Kasumi-1 (cell line): ENCODE results near the gene TBCD.
A peak's percentile ranks its signal among the peaks of the same experiment; 100 is the strongest.

ENCODE experiments used
- DNase-seq, 2 experiments: peaks; one replicate each; lab custom pipeline; 2025; lab: John Stamatoyannopoulos, UW

Gene TBCD

DNA sequence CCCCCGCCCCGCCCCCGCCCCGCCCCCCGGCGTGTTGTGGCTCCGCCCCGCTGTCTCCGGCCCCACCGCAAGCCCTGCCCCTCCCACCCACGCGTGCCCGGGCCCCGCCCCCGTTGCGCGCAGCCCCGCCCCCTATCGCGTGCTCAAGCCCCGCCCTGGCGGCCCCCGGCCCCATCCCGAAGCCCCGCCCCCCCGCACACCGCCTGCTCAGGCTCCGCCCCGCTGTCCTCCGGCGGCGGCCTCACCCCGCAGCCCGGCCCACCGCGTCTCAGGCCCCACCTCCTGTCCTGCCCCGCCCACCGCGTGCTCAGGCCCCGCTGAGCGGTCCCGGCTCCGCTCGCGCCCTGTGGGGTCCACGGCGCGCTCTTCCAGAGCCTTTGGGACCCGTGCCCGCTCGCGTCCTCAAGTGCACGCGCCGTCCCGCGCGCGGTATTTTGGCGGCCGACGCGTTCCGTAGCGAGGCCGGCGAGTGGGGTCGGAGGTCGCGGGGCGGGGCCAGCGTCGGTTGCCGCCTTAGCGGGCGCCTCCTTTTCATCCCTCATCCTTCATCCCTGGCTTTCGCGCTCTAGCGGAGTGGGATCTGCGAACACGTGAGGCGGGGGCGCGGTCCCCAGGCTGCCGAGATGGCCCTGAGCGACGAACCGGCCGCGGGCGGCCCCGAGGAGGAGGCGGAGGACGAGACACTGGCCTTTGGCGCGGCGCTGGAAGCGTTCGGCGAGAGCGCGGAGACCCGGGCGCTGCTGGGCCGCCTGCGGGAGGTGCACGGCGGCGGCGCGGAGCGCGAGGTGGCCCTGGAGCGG is at the start of gene TBCD:
TSS of gene TBCD (plus strand) at position 495 of the 800 bp plus-strand sequence. CDS start at position 624, 129 bp downstream.
- peak; percentile 93 to 96 for DNase-seq

DNA sequence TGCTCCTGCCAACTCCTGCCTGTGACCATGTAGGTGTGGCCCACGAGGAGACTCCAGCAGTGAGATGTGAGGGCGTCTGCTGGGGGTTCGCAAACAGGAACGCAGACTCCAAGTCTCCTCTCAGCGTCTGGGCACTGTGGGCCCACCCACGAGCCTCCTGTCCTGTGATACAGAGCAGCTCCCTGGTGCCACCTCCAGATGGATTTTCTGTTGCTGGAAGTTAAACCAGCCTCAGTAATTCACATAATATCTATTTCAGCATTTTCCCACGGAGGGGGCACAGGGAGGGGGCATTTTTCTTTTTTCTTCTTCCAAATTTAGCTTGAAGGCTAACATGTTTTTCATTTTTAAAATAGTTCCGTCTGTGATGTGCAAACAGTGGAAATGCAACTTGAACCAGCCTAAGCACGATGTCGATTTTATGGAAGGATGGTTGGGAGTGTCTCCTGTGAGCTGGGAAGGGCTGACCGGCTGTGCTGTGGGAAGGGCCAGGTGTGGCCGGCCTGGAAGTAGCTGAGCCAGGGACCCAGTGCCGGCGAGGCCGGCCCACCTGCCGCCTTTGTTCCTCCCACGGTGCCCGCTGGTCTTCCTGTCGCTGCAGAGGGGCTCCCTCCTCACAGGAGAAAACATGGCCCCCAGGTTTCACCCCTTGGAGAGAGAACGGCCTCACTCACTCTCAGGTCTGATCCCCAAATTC is 49.5 kb upstream of the TBCD start:
- DNase-seq: no peak

DNA sequence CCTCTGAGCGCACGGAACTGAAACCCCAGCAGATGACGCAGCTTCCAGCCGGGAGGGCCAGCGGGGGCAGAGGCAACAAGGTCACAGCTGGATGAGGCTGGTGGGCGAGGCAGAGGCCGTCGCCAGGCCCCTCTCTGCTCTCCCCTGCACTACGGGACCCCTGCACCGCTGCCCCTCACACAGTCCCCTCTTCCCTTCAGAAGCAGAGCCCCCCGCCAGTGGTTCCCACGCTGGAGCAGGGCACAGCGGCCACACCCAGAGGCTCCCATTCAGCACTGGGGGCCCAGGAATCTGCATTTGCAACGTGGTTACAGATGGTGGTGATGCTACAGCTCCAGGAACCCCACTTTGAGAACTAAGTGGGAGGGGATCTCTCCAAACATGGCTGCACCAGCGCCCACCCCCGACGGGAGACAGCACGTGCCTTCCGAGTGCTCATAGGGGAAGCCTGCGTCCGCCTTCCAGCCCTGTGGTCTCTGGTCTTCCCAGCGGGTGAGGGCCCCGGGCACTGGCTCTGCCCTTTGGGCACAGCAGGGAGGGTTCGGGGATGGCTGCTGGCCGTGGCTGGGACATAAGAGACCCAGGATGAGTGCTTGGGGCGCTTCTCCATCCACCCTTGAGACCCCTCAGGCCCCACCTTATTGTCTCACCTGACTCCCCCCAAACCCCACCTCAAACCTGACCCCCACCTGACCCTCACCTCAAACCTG is 48.7 kb upstream of the TBCD start:
- DNase-seq: no peak

DNA sequence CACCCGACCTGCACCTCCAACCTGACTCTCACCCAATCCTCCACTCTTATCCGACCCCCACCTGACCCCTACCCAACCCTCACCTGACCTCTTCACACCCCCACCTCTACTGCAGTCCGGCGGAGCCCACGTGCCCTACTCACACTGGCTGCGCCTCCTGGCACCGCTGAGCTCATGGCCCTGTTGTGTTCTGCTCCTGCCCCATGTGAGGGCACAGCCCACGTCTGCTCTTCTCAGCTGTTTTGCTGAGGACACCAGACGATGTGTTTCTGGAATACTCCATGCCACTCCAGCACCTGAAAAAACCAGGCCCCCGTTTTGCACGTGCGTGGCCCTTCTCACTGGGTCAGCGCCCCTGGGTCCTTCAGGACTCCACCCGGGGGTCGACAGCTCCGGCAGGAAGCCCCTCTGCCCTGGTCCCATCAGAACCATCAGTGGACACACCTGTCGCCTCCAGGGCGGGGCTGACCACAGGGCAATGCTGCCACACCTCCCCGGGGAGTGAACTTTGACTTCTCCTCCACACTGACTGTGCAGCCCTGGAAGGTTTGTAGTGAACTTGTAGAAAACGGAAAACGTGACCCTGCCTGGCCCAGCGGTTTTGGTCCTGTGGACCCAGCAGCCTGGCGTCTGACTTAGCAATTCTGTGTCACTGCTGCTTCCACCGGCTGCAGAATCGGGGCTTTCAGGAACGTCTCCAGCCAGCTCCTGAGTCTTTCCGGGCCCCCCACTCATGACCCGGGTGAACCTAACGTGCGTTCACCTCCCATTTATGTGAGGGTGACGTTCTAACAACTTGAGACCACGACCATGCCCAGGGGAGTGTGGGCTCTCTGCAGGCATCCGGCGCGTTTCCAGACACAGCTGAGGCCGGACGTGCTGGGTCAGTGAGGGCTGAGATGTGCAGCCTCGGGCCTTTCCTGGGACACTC is 47.7 kb upstream of the TBCD start:
- DNase-seq: no peak

DNA sequence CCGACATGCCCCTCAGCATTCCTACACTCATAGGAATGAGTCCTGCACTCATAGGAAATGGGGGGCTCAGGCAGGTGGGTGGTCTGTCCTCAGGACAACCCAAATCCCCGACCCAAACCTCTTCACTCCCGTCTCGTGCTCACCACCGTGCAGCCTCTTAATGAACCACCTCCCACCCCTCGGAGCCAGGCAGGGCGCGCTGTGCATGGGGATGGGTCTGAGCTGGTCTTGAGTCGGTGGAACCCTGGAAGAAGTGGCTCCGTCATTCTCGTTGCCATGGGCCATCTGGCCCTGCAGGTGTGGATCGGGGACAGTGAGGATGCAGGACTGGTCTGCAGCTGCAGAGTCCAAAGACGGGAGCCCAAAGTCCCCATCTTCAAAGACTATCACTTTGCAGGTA is 47.0 kb upstream of the TBCD start:
- DNase-seq: no peak

DNA sequence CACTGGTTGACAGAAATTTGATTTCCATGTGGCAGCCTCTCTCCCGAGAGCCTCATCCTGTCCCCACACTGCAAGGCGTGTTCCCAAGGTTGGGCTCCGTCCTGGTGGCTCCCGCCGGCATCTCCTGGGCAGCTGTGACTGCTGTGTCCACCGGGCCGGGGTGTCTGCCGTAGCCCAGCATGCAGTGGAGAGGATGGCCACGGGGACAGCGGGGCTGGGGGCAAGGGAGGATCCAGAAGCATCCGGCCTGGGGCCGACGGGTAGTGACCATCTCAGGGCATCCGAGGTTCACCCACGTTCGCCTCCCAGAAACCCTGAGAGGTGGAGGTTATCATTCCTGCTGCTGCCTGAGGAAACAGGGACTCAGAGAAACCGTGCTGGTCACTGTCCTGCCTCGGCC is 46.1 kb upstream of the TBCD start:
- no peak for DNase-seq

DNA sequence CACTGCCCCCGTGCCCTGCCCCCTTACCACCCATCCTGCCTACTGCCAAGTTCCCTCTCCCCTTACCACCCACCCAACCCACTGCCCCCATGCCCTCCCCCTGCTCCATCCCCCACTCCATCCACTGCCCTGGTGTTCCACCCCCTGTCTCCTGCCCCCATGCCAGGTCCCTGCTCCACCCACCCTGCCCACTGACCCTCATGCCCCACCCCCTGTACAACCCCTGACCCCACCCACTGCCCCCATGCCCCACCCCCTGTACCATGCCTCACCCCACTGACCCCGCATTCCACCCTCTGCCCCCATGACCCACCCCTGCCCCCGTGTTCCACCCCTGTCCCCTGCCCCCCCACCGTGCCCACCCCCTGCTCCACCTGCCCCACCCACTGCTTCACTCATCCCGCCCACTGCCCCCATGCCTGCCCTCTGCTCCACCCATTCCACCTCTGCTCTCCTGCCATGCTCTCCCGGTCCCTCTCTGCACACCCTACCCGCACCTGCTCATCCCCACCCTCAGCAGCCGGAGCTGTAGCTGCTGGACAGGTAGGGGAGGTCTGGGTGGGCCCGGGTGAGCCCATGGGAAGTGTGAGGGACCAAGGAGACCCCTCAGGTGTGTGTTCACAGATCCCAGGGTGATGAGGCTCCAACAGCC is 42.7 kb upstream of the TBCD start:
- DNase-seq: no peak

DNA sequence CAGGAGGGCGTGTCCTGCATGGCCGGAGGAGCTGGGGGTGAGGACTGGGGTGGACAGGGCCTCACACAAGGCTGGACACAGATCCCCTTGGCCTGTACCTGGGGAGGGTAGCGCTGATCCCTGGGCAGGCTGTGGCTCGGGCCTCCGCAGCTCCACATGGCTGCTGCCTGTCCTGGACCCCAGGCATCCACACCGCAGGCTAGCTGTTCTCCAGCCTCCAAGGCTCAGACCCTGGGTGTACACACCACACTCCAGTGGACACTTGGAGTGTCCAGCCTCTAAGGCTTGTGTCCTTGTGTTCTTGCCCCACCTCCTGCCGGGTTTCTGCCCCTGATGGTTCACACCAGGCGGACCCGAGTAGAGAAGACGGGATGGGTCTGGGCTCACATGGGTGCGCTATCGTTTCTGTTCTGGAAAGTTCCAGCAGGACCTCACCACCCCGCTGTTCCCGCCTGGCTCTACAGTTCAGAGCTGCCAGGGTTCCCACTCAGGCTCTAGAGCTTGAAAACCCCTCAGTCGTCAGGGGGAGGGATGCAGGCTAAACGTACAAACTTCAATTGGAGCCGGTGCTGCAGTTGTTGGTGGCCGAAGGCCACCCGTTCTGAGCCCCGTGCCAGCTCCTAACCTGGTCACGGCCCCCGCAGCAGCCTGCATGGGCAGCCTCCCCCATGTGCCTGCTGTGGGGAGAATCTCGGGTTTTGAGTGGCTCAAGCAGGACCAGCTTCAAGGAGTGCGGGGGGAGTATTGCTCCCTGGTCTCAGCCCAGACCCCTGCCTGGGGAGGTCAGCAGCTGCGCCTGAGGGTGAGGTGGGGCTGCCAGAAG is 42.0 kb upstream of the TBCD start:
- no peak for DNase-seq

DNA sequence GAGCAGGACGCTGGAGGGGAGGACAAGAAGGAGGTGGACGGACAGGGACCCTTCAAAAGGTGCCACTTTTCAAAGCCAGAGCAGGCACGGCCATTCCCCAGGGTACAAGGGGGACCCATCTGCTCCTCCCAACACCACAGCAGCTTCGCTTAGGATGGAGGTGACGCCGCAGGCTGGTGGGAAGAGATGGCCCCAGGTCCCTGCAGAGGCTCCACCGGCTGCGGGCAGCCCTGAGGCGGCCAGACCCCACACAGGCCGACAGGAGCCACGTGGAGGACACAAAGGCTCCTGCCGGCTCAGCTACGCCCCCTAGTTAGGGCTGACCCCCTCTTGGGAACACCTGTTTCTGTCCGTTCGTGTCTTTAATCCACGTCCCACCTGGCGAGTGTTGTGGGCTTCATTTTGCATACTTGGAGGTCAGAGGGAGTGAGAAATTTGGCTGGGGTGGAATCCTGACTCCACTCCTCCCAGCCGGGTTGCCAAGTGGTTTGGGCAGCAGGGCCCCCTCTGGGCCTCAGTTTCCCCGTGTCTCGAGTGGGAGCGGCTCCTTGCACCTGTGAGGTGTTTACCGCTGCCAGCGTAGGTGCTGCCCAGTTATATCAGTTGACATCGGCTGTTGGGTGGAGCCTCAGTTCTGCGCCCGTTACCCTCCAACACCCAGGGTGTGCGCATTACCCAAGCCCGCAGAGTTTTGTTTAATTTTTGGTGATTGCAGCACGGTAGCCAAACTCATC is 41.2 kb upstream of the TBCD start:
- no peak for DNase-seq

DNA sequence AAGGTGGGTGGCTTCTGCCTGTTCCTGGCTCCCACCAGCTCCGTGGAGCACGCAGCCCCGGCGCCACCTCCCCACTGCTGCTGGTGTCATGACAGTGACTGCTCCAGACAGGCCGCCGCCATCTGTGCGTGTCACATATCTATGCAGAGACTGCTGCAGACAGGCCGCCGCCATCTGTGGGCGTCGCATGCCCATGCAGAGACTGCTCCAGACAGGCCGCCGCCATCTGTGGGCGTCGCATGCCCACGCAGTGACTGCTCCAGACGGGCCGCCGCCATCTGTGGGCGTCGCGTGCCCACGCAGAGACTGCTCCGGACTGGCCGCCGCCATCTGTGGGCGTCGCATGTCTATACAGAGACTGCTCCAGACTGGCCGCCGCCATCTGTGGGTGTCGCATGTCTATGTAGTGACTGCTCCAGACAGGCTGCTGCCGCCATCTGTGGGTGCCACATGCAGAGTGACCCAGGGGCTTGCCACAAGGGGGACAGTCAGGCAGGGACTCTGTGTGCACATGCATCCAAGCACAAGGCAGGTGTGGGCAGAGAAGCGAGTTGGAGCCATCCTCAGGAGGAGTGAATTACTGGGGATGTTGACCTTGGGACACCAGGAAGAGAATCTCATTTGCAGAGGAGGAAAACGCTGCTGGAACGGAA is 38.7 kb upstream of the TBCD start:
- DNase-seq: no peak

DNA sequence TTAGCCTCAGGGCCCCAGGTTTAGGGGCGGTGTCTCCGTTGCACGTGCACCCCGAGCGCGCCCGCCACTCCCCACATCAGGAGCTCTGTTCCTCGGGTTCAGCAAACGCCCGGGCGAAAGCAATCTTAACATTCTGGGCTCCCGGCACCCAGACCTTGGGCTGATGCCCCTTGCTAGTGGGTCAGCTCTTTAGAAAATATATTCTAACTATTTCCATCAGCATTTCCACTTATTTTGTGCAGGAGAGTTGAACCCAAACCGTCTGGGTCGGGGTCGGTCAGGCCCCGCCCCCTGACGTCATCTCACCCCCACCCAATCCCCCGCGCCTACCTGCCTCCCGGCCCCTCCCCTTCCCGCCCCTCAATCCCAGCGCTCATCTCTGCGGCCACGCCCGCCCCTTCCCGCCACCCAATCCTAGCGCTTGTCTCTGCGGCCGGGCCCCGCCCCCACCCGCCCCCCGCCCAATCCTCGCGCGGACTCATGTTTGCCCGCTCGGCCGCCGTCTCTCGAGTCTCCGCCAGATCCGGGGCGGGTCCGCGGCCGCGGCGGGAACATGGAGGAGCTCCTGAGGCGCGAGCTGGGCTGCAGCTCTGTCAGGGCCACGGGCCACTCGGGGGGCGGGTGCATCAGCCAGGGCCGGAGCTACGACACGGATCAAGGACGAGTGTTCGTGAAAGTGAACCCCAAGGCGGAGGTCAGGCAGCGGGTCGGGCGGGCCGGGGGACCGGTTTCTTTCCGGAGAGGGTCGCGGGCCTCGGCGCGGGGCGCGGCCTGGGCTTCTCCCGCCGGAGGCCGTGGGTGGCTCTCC is 35.5 kb upstream of the TBCD start, which contains the start of gene FN3KRP:
TSS of gene FN3KRP (plus strand) at position 504 of the 808 bp plus-strand sequence. CDS start at position 554, 50 bp downstream.
- peak; percentile 95 to 96 for DNase-seq

DNA sequence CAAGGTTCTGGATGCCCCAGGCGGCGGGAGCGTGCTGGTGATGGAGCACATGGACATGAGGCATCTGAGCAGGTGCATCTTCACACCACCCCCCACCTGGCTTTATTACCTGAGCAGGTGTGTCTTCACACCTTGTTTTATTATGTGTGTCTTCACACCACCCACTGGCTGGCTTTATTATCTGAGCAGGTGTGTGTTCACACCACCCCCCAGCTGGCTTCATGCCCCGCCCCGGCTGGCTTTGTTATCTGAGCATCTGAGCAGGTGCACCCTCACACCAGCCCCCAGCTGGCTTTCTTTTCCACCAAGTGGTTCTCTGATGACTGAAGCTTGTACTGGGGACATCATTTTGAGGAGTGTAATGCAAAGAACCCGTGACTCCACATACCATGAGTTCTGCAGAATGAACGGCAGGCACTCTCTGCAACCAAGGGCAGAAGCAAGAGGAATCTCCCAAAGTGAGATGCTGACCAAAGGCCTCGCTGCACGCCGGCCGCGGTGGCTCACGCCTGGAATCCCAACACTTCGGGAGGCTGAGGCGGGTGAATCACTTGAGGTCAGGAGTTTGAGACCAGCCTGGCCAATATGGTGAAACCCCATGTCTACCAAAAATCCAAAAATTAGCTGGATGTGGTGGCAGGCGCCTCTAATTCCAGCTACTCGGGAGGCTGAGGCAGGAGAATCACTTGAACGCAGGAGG is 32.7 kb upstream of the TBCD start:
- DNase-seq: no peak

DNA sequence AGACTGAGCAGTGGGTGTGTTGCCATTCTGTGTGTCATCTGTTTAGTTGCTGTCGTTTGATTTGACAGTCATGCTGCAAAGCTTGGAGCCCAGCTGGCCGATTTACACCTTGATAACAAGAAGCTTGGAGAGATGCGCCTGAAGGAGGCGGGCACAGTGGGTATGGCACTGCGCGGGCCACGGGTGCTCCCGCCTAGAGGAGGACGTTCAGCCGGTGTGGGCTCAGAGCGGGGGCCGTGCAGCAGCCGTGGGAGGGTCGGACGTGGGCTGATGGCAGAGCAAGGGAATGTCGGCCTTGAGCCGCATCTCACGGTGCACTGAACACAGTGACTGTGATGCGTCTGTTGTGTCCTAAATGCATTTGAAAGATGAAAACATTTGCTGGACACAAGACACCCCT is 31.7 kb upstream of the TBCD start:
- no peak for DNase-seq

DNA sequence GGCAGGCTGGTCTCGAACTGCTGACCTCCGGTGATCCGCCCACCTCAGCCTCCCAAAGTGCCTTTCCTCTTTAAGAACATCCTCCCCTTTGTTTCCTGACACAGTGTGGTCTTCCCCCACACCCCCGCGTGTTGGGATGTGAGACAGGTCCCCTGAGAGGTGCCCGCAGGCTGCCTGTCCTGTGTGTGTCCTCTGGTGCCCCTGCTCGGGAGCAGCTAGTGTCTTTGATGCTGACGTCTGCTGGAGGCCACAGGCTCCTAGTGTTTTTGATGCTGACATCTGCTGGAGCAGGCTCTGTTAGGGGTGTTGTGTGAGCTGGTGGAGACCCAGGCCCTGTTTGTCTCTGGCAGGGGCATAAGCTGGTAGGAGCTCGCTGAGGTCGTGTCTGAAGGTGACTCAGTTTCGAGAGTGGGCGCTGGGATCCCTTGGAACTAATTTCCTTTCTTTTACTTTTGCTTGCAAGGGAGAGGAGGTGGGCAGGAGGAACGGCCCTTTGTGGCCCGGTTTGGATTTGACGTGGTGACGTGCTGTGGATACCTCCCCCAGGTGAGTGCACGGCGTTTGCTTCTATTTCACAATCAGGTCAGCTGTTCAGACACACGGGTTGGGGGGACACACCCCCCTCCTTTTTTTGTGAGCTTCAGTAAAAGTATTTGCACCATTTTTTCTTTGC is 29.4 kb upstream of the TBCD start:
- DNase-seq: no peak

DNA sequence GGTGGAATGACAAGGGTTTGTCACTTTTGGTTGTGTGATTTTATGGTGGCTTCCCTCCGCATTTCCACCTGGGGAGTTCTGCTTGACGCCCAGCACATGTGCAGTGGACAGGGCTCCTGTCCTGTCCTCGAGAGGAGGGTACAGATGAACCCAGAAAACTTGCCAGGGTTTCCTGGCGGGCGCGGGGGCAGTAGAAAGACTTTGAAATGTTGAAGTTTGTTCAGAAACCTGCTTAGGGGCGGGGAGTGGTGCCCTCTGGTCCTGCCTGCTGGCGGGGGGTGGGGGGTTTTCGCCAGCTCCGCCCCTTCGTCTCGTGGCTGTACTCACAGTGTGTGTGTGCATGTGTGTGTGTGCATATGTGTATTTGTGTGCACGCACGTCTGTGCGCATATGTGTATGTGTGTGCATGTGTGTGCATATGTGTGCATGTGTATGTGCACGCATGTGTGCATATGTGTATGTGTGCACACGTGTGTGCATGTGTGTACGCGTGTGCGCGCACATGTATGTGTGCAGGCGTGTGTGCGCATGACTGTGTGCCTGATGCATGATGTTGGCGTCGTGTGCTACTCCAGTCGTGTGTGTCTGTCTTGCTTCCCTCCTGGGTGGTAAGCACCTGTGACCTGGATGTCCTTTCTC is 28.6 kb upstream of the TBCD start:
- DNase-seq: no peak

DNA sequence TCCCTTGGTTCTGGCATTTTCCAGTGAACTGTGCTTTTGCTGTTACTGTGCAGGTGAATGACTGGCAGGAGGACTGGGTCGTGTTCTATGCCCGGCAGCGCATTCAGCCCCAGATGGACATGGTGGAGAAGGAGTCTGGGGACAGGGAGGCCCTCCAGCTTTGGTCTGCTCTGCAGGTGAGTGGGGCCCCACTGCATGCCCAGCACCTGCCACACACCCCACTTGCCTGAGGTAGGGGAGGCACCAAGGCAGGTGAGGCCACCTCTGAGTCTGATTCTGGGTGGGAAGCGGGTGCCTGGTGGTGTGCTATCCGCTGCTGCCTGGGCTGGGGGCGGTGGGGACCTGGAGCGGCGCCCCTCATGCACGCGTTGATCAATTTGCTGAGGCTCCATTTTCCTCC is 25.4 kb upstream of the TBCD start:
- no peak for DNase-seq
